ENCODE data around the gene IL1F10. TPM values are rescaled to one million over a fixed set of nuclear protein-coding genes. Genes with fewer than 3 reads are reported as not detected.

Gene IL1F10
- total and polyA plus RNA-seq, 2 of the 8 experiments (the other 6 are each of a cell fraction or from before 2014, with no cell fraction given): not detected

GRCh38 chr2:113085542-113085941 is 17.8 kb downstream of the IL1F10 start (continued):
- no peak for TF ChIP-seq CHD7 (IDR thresholded peaks at IDR 0.05; ENCODE audit: insufficient replicate concordance, low read length)
- no peak for TF ChIP-seq BRCA1 (IDR thresholded peaks at IDR 0.05; ENCODE audit: low read depth, low read length)
- TF ChIP-seq RBBP5 (IDR thresholded peaks at IDR 0.05; ENCODE audit: borderline replicate concordance, low read depth, low read length): no peak
- no peak for TF ChIP-seq FOSL1 (IDR thresholded peaks at IDR 0.05; ENCODE audit: insufficient read depth, low read depth, low read length)
- TF ChIP-seq KDM4A (IDR thresholded peaks at IDR 0.05; ENCODE audit: low read depth, low read length, severe bottlenecking): no peak
- TF ChIP-seq TBP (IDR thresholded peaks at IDR 0.05; ENCODE audit: low read depth, low read length): no peak
- TF ChIP-seq ATF2 (IDR thresholded peaks at IDR 0.05; ENCODE audit: low read length): no peak
